Chondrocyte (in vitro differentiated cells): ENCODE measurements around the gene SLC25A42. TPM values are rescaled to one million over a fixed set of nuclear protein-coding genes. Genes with fewer than 3 reads are reported as not detected.

ENCODE experiments used
- DNase-seq: peaks from one replicate; pipeline ENCODE4 v3.0.0; 2021; ENCODE audit warnings: mixed read lengths, low spot score
- H3K27ac Mint-ChIP-seq: one replicate; pipeline ENCODE4 v1.8.0; 2021; ENCODE audit warnings: mild to moderate bottlenecking, moderate library complexity, mixed read lengths; ENCODE audit not compliant: unreplicated experiment
- H3K27me3 Mint-ChIP-seq: 2 replicates; pipeline ENCODE4 v1.8.0; 2021; ENCODE audit warnings: low read depth, mixed read lengths
- H3K36me3 Mint-ChIP-seq: 2 replicates; pipeline ENCODE4 v1.8.0; 2021; ENCODE audit warnings: low read depth, mixed read lengths
- H3K4me1 Mint-ChIP-seq: 2 replicates; pipeline ENCODE4 v1.8.0; 2021; ENCODE audit warnings: low read depth, mild to moderate bottlenecking, mixed read lengths
- H3K4me3 Mint-ChIP-seq: one replicate; pipeline ENCODE4 v1.8.0; 2021; ENCODE audit warnings: mild to moderate bottlenecking, moderate library complexity, mixed read lengths; ENCODE audit not compliant: unreplicated experiment
- H3K9me3 Mint-ChIP-seq: 2 replicates; pipeline ENCODE4 v1.8.0; 2021; ENCODE audit warnings: low read depth, mixed read lengths
- total RNA-seq: library from RNA; stranded (reverse); gene quantifications from 3 replicates; pipeline ENCODE4 v1.2.1, GENCODE V29; 2021
- TF ChIP-seq, protein P1 (sequence below): fragments of 200-600 bp; sonication (generic); IDR thresholded peaks from 2 replicates; pipeline ENCODE4 v1.5.0; 2021; ENCODE audit warnings: antibody characterized with exemption, mild to moderate bottlenecking, moderate library complexity

The SLC25A42 gene
- total RNA-seq, 1 donor from 2014 or later: 8.9 TPM

DNA sequence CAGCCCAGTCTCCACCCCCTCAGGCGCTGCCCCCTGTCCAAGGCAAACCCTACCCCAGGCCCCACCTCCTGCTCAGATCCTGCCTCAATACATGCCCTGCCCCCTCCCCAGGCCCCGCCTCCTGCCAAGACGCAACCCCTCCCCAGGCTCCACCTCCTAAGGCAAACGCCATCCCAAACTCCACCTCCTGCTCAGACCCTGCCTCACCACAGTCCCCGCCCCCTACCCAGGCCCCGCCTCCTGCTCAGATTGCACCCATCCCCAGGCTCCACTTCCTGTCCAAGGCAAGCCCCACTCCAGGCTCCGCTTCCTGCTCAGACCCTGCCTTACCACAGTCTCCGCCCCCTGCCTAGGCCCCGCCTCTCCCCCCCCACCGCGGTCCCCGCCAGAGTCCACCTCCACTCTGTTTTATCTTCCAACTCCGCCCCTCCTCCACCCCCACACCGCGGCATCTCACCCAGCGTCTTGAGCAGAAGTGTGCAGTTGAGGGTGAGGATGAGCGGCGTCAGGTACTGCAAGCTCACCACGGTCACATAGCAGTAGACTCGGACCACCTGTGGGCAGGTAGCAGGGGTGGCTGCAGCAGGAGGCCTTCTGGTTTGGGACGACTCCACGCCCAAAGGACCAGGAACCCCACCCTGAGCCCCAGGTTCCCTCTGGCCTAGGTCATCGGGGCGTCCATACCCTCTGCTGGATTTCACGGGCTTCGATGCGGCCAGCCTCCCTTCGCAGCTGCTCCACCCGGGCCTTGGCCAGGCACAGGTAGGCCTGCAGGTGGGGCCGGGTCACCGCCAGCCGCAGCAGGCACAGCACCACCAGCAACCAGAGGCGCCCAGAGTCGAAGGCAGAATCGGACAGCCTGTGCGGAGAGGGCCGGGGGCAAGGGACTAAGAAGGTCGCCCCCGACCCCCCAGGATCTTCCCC, 56.8 kb downstream of the SLC25A42 start:
- Mint-ChIP-seq H3K36me3 (peaks cover 26% of the 10 kb centered on the region), H3K4me1 (no peaks in the 10 kb centered on the region), H3K9me3 (peaks cover 12% of the 10 kb centered on the region), H3K4me3 (no peak overlapping the region), H3K27ac (no peak overlapping the region), H3K27me3 (no peaks in the 10 kb centered on the region)
- DNase-seq: no peak
- TF ChIP-seq, protein P1, sequence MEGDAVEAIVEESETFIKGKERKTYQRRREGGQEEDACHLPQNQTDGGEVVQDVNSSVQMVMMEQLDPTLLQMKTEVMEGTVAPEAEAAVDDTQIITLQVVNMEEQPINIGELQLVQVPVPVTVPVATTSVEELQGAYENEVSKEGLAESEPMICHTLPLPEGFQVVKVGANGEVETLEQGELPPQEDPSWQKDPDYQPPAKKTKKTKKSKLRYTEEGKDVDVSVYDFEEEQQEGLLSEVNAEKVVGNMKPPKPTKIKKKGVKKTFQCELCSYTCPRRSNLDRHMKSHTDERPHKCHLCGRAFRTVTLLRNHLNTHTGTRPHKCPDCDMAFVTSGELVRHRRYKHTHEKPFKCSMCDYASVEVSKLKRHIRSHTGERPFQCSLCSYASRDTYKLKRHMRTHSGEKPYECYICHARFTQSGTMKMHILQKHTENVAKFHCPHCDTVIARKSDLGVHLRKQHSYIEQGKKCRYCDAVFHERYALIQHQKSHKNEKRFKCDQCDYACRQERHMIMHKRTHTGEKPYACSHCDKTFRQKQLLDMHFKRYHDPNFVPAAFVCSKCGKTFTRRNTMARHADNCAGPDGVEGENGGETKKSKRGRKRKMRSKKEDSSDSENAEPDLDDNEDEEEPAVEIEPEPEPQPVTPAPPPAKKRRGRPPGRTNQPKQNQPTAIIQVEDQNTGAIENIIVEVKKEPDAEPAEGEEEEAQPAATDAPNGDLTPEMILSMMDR: no peak

DNA sequence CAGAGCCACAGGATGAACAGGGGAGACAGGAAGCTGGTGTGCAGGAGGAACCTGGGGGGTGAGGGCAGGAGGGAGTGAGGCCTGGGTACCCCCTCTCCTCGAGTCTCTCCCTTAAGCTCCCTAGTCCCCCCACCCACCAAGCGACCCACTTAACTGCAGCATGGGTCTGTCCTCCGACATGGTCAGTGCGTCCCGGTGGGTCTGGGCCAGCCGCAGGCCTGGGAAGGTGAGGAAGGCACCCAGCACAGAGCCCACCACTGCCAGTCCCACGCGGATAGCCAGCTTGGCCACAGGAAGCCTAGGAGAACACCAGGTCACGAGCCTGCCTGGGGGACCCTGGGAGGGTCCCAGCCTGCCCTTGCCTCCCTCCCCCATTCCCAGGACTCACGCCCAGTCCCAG, 57.6 kb downstream of the SLC25A42 start:
- no peak overlapping the region for H3K4me3 Mint-ChIP-seq
- H3K4me1 Mint-ChIP-seq: no peaks in the 10 kb centered on the region
- no peaks in the 10 kb centered on the region for H3K27me3 Mint-ChIP-seq
- H3K9me3 Mint-ChIP-seq: peaks cover 12% of the 10 kb centered on the region
- TF ChIP-seq, protein P1: no peak
- H3K36me3 Mint-ChIP-seq: peaks cover 26% of the 10 kb centered on the region
- H3K27ac Mint-ChIP-seq: no peak overlapping the region
- no peak for DNase-seq

DNA sequence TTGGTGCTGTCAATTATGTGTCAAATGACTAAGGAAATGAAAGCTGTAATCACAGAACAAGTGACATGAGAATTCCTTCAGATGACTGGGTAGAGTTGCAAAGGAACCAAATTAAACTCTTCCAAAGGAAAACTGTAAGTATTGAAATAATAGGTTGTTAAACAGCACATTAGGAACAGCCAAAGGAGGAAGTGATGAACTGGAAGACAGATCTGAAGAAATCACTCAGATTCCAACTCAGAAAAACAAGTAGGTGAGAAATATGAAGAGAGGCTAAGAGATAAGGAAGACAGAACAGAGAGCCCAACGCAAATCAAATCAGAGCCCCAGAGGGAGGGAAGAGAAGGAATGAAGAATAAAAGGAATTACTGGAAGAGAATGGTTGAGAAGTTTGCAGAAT, 59.1 kb downstream of the SLC25A42 start:
- no peaks in the 10 kb centered on the region for H3K27me3 Mint-ChIP-seq
- H3K9me3 Mint-ChIP-seq: peaks cover 13% of the 10 kb centered on the region
- H3K27ac Mint-ChIP-seq: no peak overlapping the region
- no peaks in the 10 kb centered on the region for H3K4me1 Mint-ChIP-seq
- H3K36me3 Mint-ChIP-seq: peaks cover 26% of the 10 kb centered on the region
- TF ChIP-seq, protein P1: no peak
- H3K4me3 Mint-ChIP-seq: no peak overlapping the region
- no peak for DNase-seq

DNA sequence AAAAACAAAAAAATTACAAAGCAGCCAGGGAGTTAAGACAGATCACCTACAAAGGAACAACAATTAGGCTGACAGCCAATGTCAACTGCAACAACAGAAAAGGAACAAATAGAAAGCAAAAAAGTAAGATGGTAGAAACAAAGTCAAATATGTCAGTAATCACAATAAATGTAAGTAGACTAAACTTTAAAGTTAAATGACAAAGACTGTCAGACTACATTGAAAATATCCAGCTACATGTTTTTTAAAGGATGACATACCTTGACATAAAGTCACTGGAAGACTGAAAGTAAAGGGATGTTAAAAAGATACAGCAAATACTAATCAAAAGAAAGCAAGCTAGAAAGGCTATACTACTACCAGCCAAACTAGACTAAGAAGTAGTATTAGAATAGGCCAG, 59.6 kb downstream of the SLC25A42 start:
- Mint-ChIP-seq H3K27ac (no peak overlapping the region), H3K4me1 (no peaks in the 10 kb centered on the region), H3K9me3 (peaks cover 14% of the 10 kb centered on the region), H3K36me3 (peaks cover 27% of the 10 kb centered on the region), H3K4me3 (no peak overlapping the region), H3K27me3 (no peaks in the 10 kb centered on the region)
- TF ChIP-seq, protein P1: no peak
- no peak for DNase-seq

DNA sequence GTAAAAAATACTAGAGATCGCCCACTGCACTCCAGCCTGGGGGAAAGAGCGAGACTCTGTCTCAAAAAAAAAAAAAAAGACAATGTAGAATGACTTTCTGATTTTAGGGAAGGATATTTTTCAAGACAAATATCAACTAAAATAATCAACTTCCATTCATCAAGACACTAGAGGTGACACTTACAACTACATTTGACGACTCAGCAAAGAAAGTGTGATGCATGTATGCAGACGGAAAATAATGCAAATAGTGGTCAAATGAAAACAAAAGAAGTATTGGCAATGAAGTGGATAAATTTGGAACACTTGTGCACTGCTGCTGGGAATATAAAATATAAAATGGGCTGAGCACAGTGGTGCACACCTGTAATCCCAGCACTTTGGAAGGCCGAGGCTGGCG, 62.3 kb downstream of the SLC25A42 start:
- Mint-ChIP-seq H3K9me3 (peaks cover 14% of the 10 kb centered on the region), H3K27me3 (no peaks in the 10 kb centered on the region), H3K36me3 (peaks cover 23% of the 10 kb centered on the region), H3K27ac (no peak overlapping the region), H3K4me3 (no peak overlapping the region), H3K4me1 (no peaks in the 10 kb centered on the region)
- TF ChIP-seq, protein P1: no peak
- DNase-seq: no peak
